ENCODE data around the gene C3orf20. TPM values are rescaled to one million over a fixed set of nuclear protein-coding genes. Genes with fewer than 3 reads are reported as not detected.

The C3orf20 gene
- total RNA-seq, 4 donors from 2014 or later: not detected

DNA sequence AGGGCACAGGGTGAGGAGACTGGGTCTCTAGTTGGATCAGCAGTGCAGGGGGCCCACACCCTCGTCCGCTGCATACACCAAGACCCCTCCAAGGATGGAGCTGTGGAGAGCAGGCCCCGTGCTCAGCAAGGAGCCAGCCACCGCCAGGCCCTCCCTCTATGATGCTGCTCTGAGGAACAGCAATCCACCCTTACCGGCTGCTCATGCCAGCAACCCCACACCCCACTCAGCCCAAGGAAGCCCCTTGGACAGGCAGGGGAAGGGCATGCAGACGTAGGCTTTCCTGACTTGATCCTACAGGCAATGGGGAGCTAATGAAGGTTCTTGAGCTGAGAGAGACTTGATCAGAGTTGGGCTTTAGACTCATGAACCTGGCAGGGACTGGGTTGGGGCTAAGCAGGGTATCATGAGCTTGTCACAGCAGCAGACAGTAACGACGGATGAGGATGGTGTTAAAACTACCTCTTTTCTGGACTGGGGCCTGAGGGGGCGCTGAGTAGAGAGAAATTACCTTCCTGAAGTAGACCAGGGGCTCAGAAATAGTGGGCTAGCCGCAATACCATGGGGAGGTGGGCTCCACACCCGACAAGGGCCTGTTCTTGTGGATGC, 93.3 kb downstream of the C3orf20 start:
- Histone ChIP-seq H3K27me3 (no peaks in the 10 kb centered on the region), H3K4me3 (no peak overlapping the region), H3K36me3 (no peaks in the 10 kb centered on the region), H3K27ac (no peak overlapping the region), H3K9me3 (no peaks in the 10 kb centered on the region), H3K4me1 (no peaks in the 10 kb centered on the region)
- DNase-seq (ENCODE audit: low spot score in 2 of 2): no peak
- TF ChIP-seq EP300 (IDR thresholded peaks at IDR 0.05) (no peak), POLR2A (IDR thresholded peaks at IDR 0.05) (no peak)
- TF ChIP-seq, protein P1, sequence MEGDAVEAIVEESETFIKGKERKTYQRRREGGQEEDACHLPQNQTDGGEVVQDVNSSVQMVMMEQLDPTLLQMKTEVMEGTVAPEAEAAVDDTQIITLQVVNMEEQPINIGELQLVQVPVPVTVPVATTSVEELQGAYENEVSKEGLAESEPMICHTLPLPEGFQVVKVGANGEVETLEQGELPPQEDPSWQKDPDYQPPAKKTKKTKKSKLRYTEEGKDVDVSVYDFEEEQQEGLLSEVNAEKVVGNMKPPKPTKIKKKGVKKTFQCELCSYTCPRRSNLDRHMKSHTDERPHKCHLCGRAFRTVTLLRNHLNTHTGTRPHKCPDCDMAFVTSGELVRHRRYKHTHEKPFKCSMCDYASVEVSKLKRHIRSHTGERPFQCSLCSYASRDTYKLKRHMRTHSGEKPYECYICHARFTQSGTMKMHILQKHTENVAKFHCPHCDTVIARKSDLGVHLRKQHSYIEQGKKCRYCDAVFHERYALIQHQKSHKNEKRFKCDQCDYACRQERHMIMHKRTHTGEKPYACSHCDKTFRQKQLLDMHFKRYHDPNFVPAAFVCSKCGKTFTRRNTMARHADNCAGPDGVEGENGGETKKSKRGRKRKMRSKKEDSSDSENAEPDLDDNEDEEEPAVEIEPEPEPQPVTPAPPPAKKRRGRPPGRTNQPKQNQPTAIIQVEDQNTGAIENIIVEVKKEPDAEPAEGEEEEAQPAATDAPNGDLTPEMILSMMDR (IDR thresholded peaks at IDR 0.05): no peak
- 87 to 88% methylated on average over 9 to 10 of the region's 11 CpGs for WGBS, 2 donors

DNA sequence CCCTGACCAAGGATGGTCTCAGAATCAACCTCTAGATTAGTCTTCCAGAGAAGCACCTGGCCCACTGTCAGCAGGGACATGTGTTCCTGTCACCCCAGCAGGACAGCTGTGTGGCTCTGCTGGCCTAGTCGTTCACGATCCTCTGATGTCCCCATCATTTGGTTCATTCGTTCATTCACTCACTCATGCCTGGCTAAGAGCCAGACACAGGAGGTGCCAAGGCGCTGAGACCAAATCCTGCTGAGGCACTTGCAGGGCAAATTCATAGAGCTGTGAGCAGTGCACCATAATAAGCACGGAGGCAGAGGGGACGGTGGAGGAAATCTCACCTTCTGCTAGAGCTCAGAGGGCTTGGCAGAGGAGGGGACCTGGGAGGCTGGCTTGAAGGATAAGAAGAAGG, 93.9 kb downstream of the C3orf20 start:
- Histone ChIP-seq H3K4me1 (no peaks in the 10 kb centered on the region), H3K4me3 (no peak overlapping the region), H3K36me3 (no peaks in the 10 kb centered on the region), H3K27me3 (no peaks in the 10 kb centered on the region), H3K9me3 (no peaks in the 10 kb centered on the region), H3K27ac (no peak overlapping the region)
- no peak for DNase-seq (ENCODE audit: low spot score in 2 of 2)
- TF ChIP-seq POLR2A (IDR thresholded peaks at IDR 0.05) (no peak), EP300 (IDR thresholded peaks at IDR 0.05) (no peak)
- TF ChIP-seq, protein P1 (IDR thresholded peaks at IDR 0.05): no peak
- WGBS, 2 donors: 79 to 82% methylated on average over 6 of the region's 6 CpGs

DNA sequence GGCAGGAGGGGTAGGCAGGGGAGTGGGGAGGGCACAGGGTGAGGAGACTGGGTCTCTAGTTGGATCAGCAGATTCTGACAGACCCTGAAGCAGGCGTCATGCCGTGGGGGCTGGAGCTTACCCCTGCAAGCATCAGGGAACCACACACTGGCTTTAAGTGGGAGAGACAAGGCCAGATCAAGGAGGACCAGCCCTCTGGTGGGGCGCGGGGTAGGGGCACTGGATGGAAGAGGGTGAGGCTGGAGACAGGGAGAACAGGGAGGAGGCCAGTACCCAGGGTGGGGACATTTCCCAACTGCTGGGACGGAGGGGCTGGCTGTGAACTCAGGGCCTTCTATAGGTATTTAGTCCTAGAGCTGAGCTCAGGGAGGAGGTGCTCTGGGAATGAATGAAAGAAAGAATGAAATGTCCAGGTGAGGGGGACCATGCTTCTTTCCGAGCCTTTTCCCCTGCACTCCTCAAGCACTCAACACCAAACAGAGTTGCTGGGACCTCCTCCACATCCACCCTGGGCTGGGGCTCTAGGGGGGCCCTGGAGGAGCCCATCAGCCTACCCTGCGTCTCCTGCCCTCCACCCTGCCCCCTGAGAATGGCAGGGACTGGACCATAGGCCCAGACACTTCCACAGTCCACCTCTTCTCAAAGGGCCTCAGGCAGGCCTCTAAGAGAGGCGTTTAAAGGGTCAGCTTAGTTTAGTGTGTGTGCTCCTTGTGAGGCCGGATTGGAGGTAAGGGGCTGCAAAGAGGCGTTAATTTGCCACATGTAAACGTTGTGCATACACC, 94.8 kb downstream of the C3orf20 start:
- DNase-seq (ENCODE audit: low spot score in 2 of 2): no peak
- WGBS, 2 donors: 69 to 87% methylated on average over 11 of the region's 11 CpGs
- TF ChIP-seq EP300 (IDR thresholded peaks at IDR 0.05): no peak
- TF ChIP-seq, protein P1 (IDR thresholded peaks at IDR 0.05): no peak
- TF ChIP-seq POLR2A (IDR thresholded peaks at IDR 0.05): no peak

GRCh38 chr3:14770591-14770990, 95.7 kb downstream of the C3orf20 start:
- Histone ChIP-seq H3K4me3 (no peak overlapping the region), H3K36me3 (no peaks in the 10 kb centered on the region), H3K27me3 (no peaks in the 10 kb centered on the region), H3K9me3 (no peaks in the 10 kb centered on the region), H3K27ac (no peak overlapping the region), H3K4me1 (no peaks in the 10 kb centered on the region)
- WGBS, 2 donors: 93% methylated on average over 7 of the region's 7 CpGs
- TF ChIP-seq EP300 (IDR thresholded peaks at IDR 0.05) (no peak), POLR2A (IDR thresholded peaks at IDR 0.05) (no peak)
- TF ChIP-seq, protein P1 (IDR thresholded peaks at IDR 0.05): no peak
- no peak for DNase-seq (ENCODE audit: low spot score in 2 of 2)

More for the DNA sequence above, 94.8 kb downstream of the C3orf20 start:
- no peaks in the 10 kb centered on the region for H3K36me3 ChIP-seq
- H3K4me3 ChIP-seq: no peak overlapping the region
- no peak overlapping the region for H3K27ac ChIP-seq
- H3K4me1 ChIP-seq: no peaks in the 10 kb centered on the region
- H3K27me3 ChIP-seq: no peaks in the 10 kb centered on the region
- H3K9me3 ChIP-seq: no peaks in the 10 kb centered on the region

Data from tibial nerve (tissue), 4 donors.